ENCODE results near the gene SLC52A1. TPM values are rescaled to one million over a fixed set of nuclear protein-coding genes. Genes with fewer than 3 reads are reported as not detected.
"Not testable (repeated sequence)": the region's sequence is repeated elsewhere in the genome, so short reads cannot be mapped to it uniquely, and the experiment has no call there.

The SLC52A1 gene
- total RNA-seq, 1 donor from 2014 or later, result not detected

DNA sequence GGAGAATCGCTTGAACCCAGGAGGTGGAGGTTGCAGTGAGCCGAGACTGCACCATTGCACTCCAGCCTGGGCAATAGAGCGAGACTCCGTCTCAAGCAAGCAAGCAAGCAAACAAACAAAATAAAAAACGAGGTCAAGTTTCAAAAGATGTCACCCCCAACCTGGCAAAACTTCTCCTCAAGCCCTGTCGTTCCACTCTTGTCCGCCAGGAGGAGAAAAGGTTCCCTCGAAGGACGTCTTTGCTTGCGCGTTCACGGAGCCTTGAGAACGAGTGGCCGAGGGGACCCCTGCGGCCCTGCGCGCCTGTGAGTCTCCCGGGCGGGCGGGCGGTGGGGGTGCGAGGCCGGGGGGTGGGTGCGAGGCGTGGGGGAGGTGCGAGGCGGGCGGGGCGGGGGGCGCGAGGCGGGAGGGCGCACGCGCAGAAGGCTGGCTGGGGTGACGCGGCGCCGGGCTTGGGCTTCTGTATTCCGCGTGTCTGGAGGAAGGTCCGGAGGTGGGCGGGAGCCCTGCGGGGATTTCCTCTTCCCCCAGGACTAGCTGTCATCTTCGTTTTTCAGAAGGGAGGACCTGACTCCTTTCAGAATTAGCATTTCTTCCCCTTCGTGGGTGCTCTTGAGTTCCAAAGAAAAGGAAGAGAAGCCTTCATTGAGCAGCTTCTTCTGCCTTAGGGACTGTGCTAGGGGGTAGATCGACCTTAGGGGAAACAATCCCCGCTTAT lies 3.7 kb downstream of the SLC52A1 start:
- DNase-seq, result peak; percentile 52

DNA sequence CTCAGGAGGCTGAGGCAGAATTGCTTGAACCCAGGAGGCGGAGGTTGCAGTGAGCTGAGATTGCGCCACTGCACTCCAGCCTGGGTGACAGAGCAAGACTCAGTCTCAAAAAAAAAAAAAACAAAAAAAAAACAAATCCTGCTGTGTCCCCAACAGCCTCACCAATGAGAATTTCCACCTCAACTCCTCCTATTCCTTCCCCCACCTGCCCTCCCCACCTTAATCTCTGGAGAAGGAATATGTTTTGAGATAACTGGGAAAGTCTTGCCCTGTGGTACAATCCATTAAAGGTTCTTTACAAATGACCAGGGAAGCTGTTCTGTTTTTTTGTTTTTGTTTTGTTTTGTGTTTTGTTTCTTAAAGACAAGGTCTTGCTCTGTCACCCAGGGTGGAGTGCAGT lies 5.1 kb downstream of the SLC52A1 start:
- DNase-seq, result not testable (repeated sequence)

DNA sequence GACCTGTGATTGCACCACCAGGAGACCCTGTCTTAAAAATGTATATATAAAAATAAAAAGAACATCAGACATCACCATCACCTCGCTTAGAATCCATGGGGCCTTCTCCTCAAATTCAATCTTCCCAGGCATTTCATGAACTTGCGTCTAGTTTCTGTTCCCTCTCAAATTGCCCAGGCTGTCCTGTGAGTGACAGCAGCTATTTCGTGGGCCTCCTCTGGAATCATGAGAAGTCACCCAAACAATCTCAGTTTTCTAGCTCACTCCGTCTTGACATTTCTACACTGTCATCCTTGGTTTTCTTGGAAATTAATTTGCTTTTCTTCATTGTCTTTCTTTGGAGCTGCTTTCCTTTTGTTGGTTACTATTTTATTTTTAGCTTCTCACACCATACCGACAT lies 7.3 kb downstream of the SLC52A1 start:
- DNase-seq, result no peak

DNA sequence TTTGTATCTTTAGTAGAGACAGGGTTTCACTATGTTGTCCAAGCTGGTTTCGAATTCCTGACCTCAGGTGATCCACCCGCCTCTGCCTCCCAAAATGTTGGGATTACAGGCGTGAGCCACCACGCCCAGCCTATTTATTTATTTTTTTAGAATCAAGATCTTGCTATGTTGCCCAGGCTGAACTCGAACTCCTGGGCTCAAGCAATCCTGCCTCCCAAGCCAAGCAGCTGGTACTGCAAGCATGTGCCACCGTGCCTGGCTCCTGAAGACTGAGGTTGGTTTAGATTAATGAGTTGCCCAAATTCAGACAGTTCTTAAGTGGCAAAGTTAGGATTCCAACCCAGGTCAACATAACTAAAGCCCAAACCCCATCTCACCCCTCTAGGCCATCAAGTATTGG lies 7.9 kb downstream of the SLC52A1 start:
- no peak for DNase-seq

DNA sequence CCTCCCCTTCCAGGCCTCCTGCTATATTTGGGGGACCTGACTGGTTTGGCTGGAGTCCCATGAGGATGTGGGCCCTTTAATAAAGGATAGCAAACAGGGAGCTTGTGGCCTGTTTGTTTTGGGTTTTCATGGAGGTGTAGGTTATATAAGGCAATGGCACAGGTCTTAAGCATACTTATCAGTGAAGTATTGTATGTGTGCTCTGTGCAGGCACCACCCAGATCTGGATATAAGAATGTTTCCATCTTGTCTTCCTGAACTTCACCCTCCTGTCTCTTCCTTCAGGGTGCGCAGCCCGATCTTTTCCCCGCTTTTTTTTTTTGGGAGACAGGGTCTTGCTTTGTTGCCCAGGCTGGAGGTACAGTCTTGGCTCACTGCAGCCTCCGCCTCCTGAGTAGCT lies 10.6 kb downstream of the SLC52A1 start:
- DNase-seq, result no peak

DNA sequence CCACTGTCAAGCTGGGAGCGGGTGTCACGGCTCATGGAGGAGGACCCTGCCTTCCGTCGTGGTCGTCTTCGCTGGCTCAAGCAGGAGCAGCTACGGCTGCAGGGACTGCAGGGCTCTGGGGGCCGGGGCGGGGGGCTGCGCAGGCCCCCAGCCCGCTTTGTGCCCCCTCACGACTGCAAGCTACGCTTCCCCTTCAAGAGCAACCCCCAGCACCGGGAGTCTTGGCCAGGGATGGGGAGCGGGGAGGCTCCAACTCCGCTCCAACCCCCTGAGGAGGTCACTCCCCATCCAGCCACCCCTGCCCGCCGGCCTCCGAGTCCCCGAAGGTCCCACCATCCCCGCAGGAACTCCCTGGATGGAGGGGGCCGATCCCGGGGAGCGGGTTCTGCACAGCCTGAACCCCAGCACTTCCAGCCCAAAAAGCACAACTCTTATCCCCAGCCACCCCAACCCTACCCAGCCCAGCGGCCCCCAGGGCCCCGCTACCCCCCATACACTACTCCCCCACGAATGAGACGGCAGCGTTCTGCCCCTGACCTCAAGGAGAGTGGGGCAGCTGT lies 11.6 kb downstream of the SLC52A1 start:
- DNase-seq, result no peak

DNA sequence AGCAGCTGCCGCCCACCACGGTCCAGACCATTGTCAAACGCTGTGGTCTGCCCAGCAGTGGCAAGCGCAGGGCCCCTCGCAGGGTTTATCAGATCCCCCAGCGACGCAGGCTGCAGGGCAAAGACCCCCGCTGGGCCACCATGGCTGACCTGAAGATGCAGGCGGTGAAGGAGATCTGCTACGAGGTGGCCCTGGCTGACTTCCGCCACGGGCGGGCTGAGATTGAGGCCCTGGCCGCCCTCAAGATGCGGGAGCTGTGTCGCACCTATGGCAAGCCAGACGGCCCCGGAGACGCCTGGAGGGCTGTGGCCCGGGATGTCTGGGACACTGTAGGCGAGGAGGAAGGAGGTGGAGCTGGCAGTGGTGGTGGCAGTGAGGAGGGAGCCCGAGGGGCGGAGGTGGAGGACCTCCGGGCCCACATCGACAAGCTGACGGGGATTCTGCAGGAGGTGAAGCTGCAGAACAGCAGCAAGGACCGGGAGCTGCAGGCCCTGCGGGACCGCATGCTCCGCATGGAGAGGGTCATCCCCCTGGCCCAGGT lies 13.0 kb downstream of the SLC52A1 start:
- no peak for DNase-seq

DNA sequence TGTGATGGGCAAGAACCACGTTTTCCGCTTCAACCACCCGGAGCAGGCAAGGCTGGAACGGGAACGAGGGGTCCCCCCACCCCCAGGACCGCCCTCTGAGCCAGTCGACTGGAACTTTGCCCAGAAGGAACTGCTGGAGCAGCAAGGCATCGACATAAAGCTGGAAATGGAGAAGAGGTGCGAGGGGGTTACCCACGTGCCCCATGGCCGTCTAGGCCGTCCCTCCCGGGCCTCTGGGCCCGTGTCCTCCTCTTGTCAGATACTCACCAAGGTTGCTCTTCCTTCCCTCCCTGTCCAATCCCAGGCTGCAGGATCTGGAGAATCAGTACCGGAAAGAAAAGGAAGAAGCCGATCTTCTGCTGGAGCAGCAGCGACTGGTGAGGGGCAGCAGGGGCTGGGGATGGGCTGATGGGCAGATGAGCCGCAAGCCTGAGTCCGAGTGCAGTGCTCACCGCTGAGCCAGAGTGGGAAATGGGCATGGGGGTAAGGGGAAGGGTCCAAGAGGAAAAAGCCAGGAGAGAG lies 14.7 kb downstream of the SLC52A1 start:
- no peak for DNase-seq

DNA sequence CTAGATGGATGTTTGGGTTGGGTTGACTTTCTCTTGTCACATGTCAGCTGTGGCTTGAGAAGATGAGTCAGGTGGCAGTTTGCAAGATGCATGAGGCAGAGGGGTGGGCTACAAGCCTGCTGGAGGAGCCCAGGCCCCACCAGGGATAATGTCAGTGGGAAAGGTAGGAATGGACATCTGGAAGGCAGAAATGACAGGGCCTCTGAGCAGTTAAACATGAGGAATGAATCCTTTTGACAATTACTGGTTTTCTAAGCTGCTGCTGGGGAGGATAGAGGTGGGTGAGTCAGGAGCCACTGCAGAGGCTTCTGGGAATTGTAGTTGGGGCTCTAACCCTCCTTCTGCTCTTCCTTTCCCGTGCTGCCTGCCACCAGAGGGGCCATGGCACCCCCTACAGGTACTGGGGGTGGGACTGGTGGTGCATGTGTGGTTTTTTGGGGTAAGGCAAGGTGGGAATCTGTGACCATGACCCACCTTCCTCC lies 15.7 kb downstream of the SLC52A1 start:
- no peak for DNase-seq

DNA sequence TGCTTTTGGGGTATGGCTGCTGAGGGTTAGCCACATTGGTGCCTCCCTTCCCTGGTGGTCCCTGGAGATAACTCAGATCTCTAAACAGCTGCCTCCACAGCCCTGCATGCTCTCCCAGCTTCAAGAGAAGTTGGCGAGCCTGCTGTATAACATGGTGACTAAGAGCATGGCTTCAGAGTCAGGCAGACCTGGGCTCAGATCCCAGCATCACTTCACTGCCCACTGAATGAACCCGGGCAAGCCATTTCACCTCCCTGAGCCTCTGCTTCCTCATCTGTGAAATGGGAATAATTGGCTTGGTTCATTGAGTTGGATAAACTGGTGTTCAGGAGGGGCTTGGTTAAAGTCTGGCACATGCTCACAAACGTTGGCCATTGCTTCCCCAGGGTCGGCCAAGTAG lies 20.9 kb downstream of the SLC52A1 start:
- DNase-seq, result no peak

DNA sequence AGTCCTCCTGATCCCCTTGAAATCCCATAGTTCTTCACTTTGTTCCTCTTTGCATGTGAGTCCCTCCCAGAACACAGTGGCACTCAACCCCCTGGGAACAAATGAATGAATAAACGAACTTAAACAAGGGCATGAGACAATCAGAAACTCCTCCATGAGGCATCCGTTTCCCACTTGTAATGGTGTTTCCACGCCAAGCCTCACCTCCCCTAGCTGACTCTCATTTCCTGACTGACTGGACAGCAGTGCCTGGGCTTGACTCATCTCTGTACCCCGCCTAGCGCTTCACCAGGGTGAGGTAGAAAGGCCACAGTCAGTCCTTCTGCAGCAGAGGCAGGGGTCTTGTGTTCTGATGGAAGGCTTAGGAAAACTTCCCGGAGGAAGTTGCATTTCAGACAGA lies 23.3 kb downstream of the SLC52A1 start:
- DNase-seq, result no peak

DNA sequence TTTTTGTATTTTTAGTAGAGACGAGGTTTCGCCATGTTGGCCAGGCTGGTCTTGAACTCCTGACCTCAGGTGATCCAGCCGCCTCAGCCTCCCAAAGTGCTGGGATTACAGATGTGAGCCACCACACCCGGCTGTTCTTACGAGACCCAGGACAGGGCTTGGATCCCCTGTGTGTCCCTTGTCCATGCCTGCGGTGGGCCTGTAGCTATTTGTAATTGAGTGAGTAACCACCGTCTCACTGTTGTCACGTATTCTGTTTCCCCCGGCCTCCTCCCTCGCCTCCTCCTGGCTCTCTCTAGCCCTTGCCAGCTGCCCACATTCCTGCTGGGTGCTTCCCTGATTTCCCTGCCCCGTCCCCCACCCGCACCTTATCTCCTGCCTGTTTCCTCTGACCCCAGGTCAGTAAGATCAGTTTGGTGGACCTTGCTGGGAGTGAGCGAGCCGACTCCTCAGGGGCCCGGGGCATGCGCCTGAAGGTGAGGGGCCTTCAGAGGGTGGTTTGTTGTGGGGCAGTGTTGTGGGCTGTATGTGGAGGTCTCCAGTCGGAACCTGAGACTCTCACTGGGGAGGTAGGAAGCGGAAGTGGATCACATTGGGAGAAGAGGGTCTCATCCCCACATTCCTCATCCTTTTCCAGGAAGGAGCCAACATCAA lies 31.9 kb downstream of the SLC52A1 start:
- DNase-seq, result no peak

DNA sequence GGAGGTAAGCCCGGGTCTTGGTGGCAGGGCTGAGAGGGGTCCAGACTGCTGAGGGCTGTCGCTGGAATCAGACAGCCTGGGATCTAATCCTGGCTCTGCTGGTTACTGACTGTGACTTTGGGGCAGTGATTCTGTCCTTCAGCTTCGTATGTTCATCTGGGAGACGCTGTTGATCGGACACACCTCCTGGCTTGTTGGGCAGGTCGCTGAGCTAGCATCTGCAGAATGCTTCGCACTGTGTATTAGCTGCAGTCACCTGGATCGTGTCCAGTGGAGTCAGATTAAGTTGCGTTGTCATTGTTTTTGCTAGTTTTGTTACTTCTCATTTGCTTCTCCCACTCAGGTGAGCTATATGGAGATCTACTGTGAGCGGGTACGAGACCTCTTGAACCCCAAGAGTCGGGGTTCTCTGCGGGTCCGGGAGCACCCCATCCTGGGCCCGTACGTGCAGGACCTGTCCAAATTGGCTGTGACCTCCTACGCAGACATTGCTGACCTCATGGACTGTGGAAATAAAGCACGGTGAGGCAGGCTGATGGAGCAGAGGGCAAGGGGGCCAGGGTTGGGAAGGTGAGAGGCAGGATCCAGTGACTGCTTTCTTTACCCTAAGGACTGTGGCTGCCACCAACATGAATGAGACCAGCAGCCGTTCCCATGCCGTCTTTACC lies 33.0 kb downstream of the SLC52A1 start:
- DNase-seq, result no peak

DNA sequence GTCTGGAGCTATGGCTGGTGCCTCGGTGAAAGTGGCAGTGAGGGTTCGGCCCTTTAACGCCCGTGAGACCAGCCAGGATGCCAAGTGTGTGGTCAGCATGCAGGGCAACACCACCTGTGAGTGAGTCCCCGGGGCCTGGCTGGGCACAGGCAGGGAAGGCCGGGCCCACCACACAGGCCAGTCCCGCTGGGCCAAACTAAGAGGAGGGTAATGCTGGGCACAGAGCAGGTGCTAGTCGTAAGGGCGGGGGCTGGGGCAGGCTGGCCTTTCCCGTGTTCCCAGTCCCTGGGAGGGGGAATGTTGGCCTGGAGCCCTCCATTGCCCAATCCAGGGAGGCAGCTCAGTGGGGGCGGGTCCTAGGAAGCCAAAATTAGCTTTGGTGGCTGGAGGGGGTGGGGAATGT lies 35.0 kb downstream of the SLC52A1 start:
- DNase-seq, result no peak

DNA sequence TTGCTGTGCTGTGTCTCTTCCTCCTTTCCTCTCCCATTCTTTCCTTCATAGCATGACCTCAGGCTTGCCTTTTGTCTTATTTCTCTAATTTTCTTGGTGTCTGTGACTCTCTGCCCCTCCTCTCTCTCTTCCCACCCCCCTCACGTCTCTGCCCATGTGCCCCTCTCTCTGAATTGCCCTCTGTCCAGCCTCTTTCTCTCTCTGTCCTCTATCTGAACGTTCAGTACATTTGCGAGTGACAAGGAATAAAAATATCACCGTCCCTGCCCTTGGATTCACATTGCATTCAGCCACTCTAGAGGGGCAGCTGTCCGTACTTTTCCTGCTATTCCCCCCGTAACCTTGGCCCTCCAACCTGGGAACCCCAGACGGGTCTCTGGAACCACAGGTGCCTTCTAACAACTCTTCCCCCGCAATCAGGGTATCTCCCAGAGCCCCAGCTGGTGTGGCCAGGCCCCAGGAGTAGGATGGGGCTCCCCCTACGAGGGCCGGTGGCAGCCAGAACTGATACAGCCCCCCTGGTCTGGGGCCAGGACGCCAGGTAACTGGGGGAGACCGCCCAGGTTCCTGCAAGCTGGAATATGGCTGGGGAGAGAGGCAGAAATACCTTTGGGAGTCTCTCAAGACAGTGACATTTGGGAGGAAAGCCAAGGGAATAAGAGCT lies 35.7 kb downstream of the SLC52A1 start:
- no peak for DNase-seq

DNA sequence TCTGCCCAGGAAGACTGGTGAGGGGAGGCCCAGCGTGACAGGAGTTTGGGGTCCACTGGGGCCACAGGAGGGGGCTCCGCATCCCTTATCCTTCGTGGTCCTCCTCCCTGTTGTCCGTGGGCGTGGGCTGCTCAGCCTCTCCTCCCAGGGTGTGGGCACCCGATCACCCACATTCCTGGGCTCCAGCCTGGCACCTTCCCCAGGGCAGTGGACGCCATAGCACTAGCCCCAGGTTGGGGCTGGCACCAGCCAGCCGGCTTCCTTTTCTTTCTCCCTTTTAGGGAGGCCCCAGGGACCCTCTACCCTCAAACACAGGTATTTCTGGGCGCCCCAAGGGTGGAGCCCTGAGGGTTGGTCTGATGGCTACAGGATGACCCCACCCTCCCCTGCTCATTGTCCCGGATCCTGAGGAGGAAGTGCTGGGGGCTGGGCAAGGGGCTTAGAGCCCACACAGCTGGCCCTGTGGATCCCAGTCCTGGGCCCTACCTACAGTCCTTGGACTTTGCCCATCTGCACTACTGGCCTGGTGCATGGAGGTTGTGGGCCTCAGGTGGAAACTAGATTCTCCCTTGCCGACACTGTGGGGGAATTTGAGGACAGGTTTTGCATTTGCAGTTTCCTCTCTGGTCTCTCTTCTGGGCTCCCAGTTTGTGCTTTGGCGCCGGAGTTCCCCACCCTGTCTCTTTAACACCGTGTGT lies 36.3 kb downstream of the SLC52A1 start:
- no peak for DNase-seq

DNA sequence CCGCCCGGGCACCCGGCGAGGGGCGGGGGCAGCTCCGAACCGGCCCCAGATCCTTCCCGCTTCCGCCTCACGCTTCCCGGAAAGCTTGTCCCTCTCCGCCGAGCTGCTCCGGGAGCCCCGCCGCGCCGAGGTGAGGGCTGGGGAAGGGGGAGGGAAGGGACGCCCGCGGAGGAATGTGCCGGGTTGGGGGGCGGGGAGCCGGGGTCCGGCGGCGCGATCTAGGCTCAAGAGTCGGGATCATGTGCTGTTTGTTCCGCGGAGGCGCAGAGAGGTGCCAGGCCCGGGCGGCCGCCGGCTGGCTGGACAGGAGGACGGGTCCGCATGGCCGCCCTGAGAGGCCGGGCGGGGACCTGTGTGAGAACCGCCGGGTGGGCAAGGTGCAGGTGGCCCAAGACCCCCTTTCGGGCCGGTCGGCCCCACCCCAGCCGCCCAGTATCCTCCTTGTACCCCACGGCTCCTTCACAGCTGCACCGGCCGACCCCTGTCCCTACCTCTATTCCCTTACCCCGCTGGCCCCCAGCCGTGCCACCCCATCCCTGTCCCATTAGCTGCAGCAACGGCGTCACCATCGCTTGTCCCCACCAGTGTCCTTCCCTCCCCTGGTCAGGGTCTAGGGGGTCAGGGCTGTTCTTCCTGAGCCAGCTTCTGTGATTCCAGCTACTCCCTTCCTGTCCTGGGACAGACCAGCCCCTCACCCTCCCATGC lies 37.0 kb downstream of the SLC52A1 start:
- no peak for DNase-seq

DNA sequence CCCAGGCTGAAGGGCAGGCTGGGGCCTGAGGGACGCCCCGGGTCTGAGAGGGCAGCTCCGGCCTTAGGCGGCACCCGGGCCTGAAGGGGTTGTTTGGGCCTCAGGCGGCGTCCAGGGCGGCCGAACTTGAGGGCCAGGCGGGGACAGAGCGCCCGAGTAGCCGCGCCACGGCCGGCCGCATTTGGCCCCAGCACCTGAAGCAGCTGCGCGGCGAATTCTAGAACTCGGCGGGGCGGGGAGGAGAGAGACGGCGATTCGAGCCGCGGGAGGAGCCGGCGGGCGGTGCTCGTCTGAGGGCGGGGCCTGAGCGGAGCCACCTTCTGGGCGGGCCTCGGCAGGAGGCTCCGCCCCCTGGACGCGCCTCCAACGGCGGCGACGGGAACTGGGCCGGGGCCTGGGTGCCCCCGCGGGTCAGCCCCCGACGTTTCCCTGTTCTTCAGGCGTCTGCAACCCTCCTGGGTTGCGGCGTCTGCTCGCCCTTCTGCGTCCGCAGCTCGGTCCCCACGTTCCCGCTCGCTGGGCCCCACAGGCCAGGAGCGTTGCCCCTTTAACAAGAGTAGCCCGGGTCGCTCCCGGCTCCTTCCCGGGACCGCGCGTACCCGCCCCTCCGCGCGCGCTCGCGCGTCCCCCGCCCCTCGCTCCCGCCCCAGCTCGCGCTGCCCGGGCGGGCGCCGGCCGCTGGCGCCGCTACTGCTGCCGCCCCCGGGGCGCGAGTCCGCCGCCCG lies 37.8 kb downstream of the SLC52A1 start, which contains the start of the genes INCA1 and KIF1C:
INCA1 (minus strand) TSS at position 221 of the 725 bp plus-strand sequence. CDS start 3,085 bp downstream, outside the sequence.
KIF1C (plus strand) TSS at position 649 of the 725 bp plus-strand sequence. CDS start 2,297 bp downstream, outside the sequence.
- peak; percentile 88 for DNase-seq

DNA sequence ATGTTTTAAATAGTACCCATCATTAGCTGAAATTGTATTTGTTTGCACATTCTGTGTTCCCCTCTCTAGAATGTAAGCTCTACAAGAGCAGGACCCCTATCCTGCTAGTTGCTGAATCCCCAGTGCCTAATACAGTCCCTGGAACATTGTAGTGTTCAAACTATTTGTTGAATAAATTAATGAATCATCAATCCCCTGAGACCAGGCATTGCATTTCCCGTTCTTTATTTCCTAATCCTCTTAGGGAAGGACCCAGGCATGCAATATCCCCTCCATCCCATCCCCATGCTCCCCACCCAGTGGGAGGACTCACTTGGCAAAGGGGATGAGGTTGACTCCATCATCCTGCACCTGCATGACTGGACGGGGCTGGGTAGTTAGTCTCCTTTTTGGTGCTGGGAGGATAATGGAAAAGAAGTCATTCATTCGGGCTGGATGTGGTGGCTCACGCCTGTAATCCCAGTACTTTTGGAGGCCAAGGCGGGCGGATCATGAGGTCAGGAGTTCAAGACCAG lies 41.1 kb downstream of the SLC52A1 start:
- DNase-seq, result no peak
